CD4-positive, alpha-beta T cell treated with Interleukin-17A for 4 hours (primary cell): Measurements from ENCODE around the gene COMMD1.
A peak's percentile ranks its signal among the peaks of the same experiment; 100 is the strongest.
"Not testable (repeated sequence)": the region's sequence is repeated elsewhere in the genome, so short reads cannot be mapped to it uniquely, and the experiment has no call there.

Source experiments
- DNase-seq: peaks from one replicate; pipeline ENCODE4 v3.0.0-alpha.2; 2020; ENCODE audit warnings: mixed read lengths

COMMD1 gene

GRCh38 chr2:61905372-61906185 is at the start of gene COMMD1:
COMMD1 (plus strand) TSS chr2:61905674; CDS start chr2:61905679, 5 bp downstream.
- peak; percentile 84 for DNase-seq

GRCh38 chr2:61857224-61857623 is 48.2 kb upstream of the COMMD1 start:
- no peak for DNase-seq

GRCh38 chr2:61862085-61862484 is 43.4 kb upstream of the COMMD1 start:
- DNase-seq = no peak

GRCh38 chr2:61866482-61867089 is 38.9 kb upstream of the COMMD1 start:
- DNase-seq = not testable (repeated sequence)

- DNase-seq = no peak
Observed at GRCh38 chr2:61876400-61876799, 29.1 kb upstream of the COMMD1 start.

- no peak for DNase-seq
Observed at GRCh38 chr2:61877571-61878245, 27.8 kb upstream of the COMMD1 start.

- DNase-seq = no peak
Observed at GRCh38 chr2:61878761-61879160, 26.7 kb upstream of the COMMD1 start.

- not testable (repeated sequence) for DNase-seq
Observed at GRCh38 chr2:61879351-61879750, 26.1 kb upstream of the COMMD1 start.

GRCh38 chr2:61882850-61883249 is 22.6 kb upstream of the COMMD1 start:
- DNase-seq = no peak

GRCh38 chr2:61885896-61886603 is 19.4 kb upstream of the COMMD1 start:
- no peak for DNase-seq

- peak; percentile 10 for DNase-seq
Observed at GRCh38 chr2:61887717-61888266, 17.7 kb upstream of the COMMD1 start.

- DNase-seq = peak; percentile 89
Observed at GRCh38 chr2:61888267-61889055, 17.0 kb upstream of the COMMD1 start, which contains the start of gene CCT4. CCT4 (minus strand) TSS chr2:61888656; CDS start chr2:61888507, 149 bp downstream.

GRCh38 chr2:61898810-61899209 is 6.7 kb upstream of the COMMD1 start:
- DNase-seq = peak; percentile 18

- DNase-seq = no peak
Observed at GRCh38 chr2:61900281-61900680, 5.2 kb upstream of the COMMD1 start.

GRCh38 chr2:61906186-61906470 is 654 bp downstream of the COMMD1 start:
- DNase-seq = no peak

GRCh38 chr2:61909116-61909515 is 3.6 kb downstream of the COMMD1 start:
- no peak for DNase-seq

- no peak for DNase-seq
Observed at GRCh38 chr2:61910603-61911002, 5.1 kb downstream of the COMMD1 start.

GRCh38 chr2:61911510-61911909 is 6.0 kb downstream of the COMMD1 start:
- DNase-seq = no peak

- DNase-seq = not testable (repeated sequence)
Observed at GRCh38 chr2:61914794-61915193, 9.3 kb downstream of the COMMD1 start.

GRCh38 chr2:61920548-61920947 is 15.1 kb downstream of the COMMD1 start:
- no peak for DNase-seq

GRCh38 chr2:61922714-61923113 is 17.2 kb downstream of the COMMD1 start:
- DNase-seq = no peak
